ENCODE results near the gene ZNF618.

Gene ZNF618

GRCh38 chr9:113957351-113957750 lies 81.2 kb downstream of the ZNF618 start:
- no peak for DNase-seq (ENCODE audit: low read depth, low spot score)

GRCh38 chr9:113957821-113958341 lies 81.8 kb downstream of the ZNF618 start:
- peak; percentile 55 for DNase-seq (ENCODE audit: low read depth, low spot score)

- DNase-seq (ENCODE audit: low read depth, low spot score), result no peak
Measured at GRCh38 chr9:113958556-113958955, 82.4 kb downstream of the ZNF618 start.

GRCh38 chr9:113960768-113961167 lies 84.7 kb downstream of the ZNF618 start:
- DNase-seq (ENCODE audit: low read depth, low spot score), result no peak

GRCh38 chr9:113962396-113962795 lies 86.3 kb downstream of the ZNF618 start:
- no peak for DNase-seq (ENCODE audit: low read depth, low spot score)

GRCh38 chr9:113963017-113963620 lies 87.0 kb downstream of the ZNF618 start:
- DNase-seq (ENCODE audit: low read depth, low spot score), result no peak

- DNase-seq (ENCODE audit: low read depth, low spot score), result no peak
Measured at GRCh38 chr9:113963696-113964494, 87.8 kb downstream of the ZNF618 start.

GRCh38 chr9:113964495-113965170 lies 88.5 kb downstream of the ZNF618 start:
- no peak for DNase-seq (ENCODE audit: low read depth, low spot score)

- DNase-seq (ENCODE audit: low read depth, low spot score), result no peak
Measured at GRCh38 chr9:113966394-113966793, 90.3 kb downstream of the ZNF618 start.

- no peak for DNase-seq (ENCODE audit: low read depth, low spot score)
Measured at GRCh38 chr9:113967380-113967779, 91.3 kb downstream of the ZNF618 start.

- DNase-seq (ENCODE audit: low read depth, low spot score), result no peak
Measured at GRCh38 chr9:113969343-113969742, 93.2 kb downstream of the ZNF618 start.

GRCh38 chr9:113973226-113973625 lies 97.1 kb downstream of the ZNF618 start:
- DNase-seq (ENCODE audit: low read depth, low spot score), result peak; percentile 49

GRCh38 chr9:113973963-113974413 lies 97.9 kb downstream of the ZNF618 start:
- no peak for DNase-seq (ENCODE audit: low read depth, low spot score)

GRCh38 chr9:113976915-113977314 lies 100.8 kb downstream of the ZNF618 start:
- DNase-seq (ENCODE audit: low read depth, low spot score), result no peak

- DNase-seq (ENCODE audit: low read depth, low spot score), result no peak
Measured at GRCh38 chr9:113978725-113979342, 102.7 kb downstream of the ZNF618 start.

GRCh38 chr9:113979343-113980127 lies 103.4 kb downstream of the ZNF618 start:
- no peak for DNase-seq (ENCODE audit: low read depth, low spot score)

- no peak for DNase-seq (ENCODE audit: low read depth, low spot score)
Measured at GRCh38 chr9:113984639-113985380, 108.7 kb downstream of the ZNF618 start.

- no peak for DNase-seq (ENCODE audit: low read depth, low spot score)
Measured at GRCh38 chr9:113985968-113986585, 110.0 kb downstream of the ZNF618 start.

- DNase-seq (ENCODE audit: low read depth, low spot score), result no peak
Measured at GRCh38 chr9:113986931-113987330, 110.8 kb downstream of the ZNF618 start.

GRCh38 chr9:113987526-113987925 lies 111.4 kb downstream of the ZNF618 start:
- no peak for DNase-seq (ENCODE audit: low read depth, low spot score)

Measured in smooth muscle cell of the brain vasculature (primary cell).